GM23338 (cell line): ENCODE data around the gene GNPTG. TPM values are rescaled to one million over a fixed set of nuclear protein-coding genes. Genes with fewer than 3 reads are reported as not detected.

Experiments
- ATAC-seq: fragments of 200-7000 bp; cut with Tn5 transposase; 3 replicates; pipeline ENCODE4 v1.9.1; 2020
- DNase-seq: peaks from one replicate; pipeline ENCODE4 v3.0.0-alpha.2; 2015; ENCODE audit warnings: low spot score
- H2AFZ ChIP-seq: fragments of 200-600 bp; sonication (generic); 2 replicates; pipeline ENCODE4 v1.8.0; 2016; ENCODE audit warnings: antibody characterized with exemption, mild to moderate bottlenecking, moderate library complexity
- H3F3A ChIP-seq: fragments of 200-600 bp; sonication (generic); replicated peaks from 2 replicates; pipeline ENCODE4 v1.8.0; 2017; ENCODE audit warnings: antibody characterized with exemption, mixed run types, low read depth
- H3K27ac ChIP-seq: fragments of 200-600 bp; sonication (generic); 2 replicates; pipeline ENCODE4 v1.6.1; 2016; ENCODE audit warnings: low read depth
- H3K27me3 ChIP-seq: fragments of 200-600 bp; sonication (generic); 2 replicates; pipeline ENCODE4 v1.8.0; 2016; ENCODE audit warnings: mild to moderate bottlenecking, mixed run types, moderate library complexity; ENCODE audit not compliant: insufficient read depth
- H3K36me3 ChIP-seq: fragments of 200-600 bp; sonication (generic); 2 replicates; pipeline ENCODE4 v1.8.0; 2016; ENCODE audit warnings: mild to moderate bottlenecking; ENCODE audit not compliant: insufficient read depth
- H3K4me1 ChIP-seq: fragments of 200-600 bp; sonication (generic); 2 replicates; pipeline ENCODE4 v1.8.0; 2016; ENCODE audit warnings: mild to moderate bottlenecking, moderate library complexity; ENCODE audit not compliant: insufficient read depth
- H3K4me2 ChIP-seq: fragments of 200-600 bp; sonication (generic); 2 replicates; pipeline ENCODE4 v1.7.1; 2017; ENCODE audit warnings: mixed run types
- H3K4me3 ChIP-seq: fragments of 200-600 bp; sonication (generic); 2 replicates; pipeline ENCODE4 v1.6.1; 2016; ENCODE audit warnings: mixed run types
- H3K79me2 ChIP-seq: fragments of 200-600 bp; sonication (generic); replicated peaks from 2 replicates; pipeline ENCODE4 v1.8.0; 2017; ENCODE audit warnings: mild to moderate bottlenecking; ENCODE audit not compliant: insufficient read depth
- H3K9me2 ChIP-seq: fragments of 200-600 bp; sonication (generic); 2 replicates; pipeline ENCODE4 v1.8.0; 2017; ENCODE audit not compliant: insufficient read depth
- H4K20me1 ChIP-seq: fragments of 200-600 bp; sonication (generic); replicated peaks from 2 replicates; pipeline ENCODE4 v1.8.0; 2017; ENCODE audit warnings: mild to moderate bottlenecking; ENCODE audit not compliant: insufficient read depth
- H3K27ac Mint-ChIP-seq: 2 replicates; pipeline ENCODE4 v1.8.0; 2020; ENCODE audit warnings: inconsistent platforms, mild to moderate bottlenecking, moderate library complexity, mixed read lengths
- H3K27me3 Mint-ChIP-seq: 3 replicates; pipeline ENCODE4 v1.8.0; 2022; ENCODE audit warnings: low read depth, mild to moderate bottlenecking, moderate library complexity, mixed read lengths, inconsistent platforms; ENCODE audit not compliant: insufficient read depth, poor library complexity
- H3K36me3 Mint-ChIP-seq: 3 replicates; pipeline ENCODE4 v1.8.0; 2021; ENCODE audit warnings: low read depth, mild to moderate bottlenecking, inconsistent platforms, moderate library complexity, mixed read lengths
- H3K4me1 Mint-ChIP-seq: 3 replicates; pipeline ENCODE4 v1.8.0; 2020; ENCODE audit warnings: mild to moderate bottlenecking, inconsistent platforms, mixed read lengths
- H3K4me3 Mint-ChIP-seq: 3 replicates; pipeline ENCODE4 v1.8.0; 2021; ENCODE audit warnings: moderate library complexity, mild to moderate bottlenecking, inconsistent platforms, mixed read lengths
- H3K9me3 Mint-ChIP-seq: 3 replicates; pipeline ENCODE4 v1.8.0; 2020; ENCODE audit warnings: moderate library complexity, mild to moderate bottlenecking, inconsistent platforms, mixed read lengths
- CTCF ChIP-seq, 2 experiments: fragments of 200-600 bp in 1 of 2; sonication (generic) in 1 of 2; conservative IDR thresholded peaks; 2 replicates each; pipeline versions ENCODE4 v1.5.1 to v1.6.1; 2016 to 2017; ENCODE audit warnings: antibody characterized with exemption in 2 of 2, low read depth in 2 of 2, mild to moderate bottlenecking in 2 of 2, moderate library complexity in 1 of 2
- ETS1 ChIP-seq: IDR thresholded peaks from 2 replicates; pipeline ENCODE4 v1.6.1; 2016; ENCODE audit warnings: antibody characterized with exemption
- EZH2 ChIP-seq: fragments of 200-600 bp; sonication (generic); IDR thresholded peaks from one replicate; pipeline ENCODE4 v1.8.0; 2017; ENCODE audit warnings: antibody characterized with exemption, mild to moderate bottlenecking, low read depth; ENCODE audit not compliant: unreplicated experiment
- EZH2phosphoT487 ChIP-seq: fragments of 200-600 bp; sonication (generic); IDR thresholded peaks from one replicate; pipeline ENCODE4 v1.8.1; 2018; ENCODE audit warnings: antibody characterized with exemption; ENCODE audit not compliant: unreplicated experiment
- JUNB ChIP-seq: IDR thresholded peaks from one replicate; pipeline ENCODE4 v1.6.1; 2016; ENCODE audit warnings: antibody characterized with exemption; ENCODE audit not compliant: unreplicated experiment
- NANOG ChIP-seq: IDR thresholded peaks from 2 replicates; pipeline ENCODE4 v1.6.1; 2016; ENCODE audit warnings: antibody characterized with exemption, borderline replicate concordance
- REST ChIP-seq: IDR thresholded peaks from one replicate; pipeline ENCODE4 v1.6.1; 2018; ENCODE audit warnings: antibody characterized with exemption; ENCODE audit not compliant: unreplicated experiment
- STAT1 ChIP-seq: IDR thresholded peaks from one replicate; pipeline ENCODE4 v1.6.1; 2016; ENCODE audit warnings: antibody characterized with exemption; ENCODE audit not compliant: unreplicated experiment
- ZNF114 ChIP-seq: fragments of 250-450 bp; sonication (Bioruptor Pico); IDR thresholded peaks from 2 replicates; pipeline ENCODE4 v1.5.0; 2020; ENCODE audit warnings: mild to moderate bottlenecking, moderate library complexity
- ZNF331 ChIP-seq: fragments of 250-450 bp; sonication (Bioruptor Pico); IDR thresholded peaks from 2 replicates; pipeline ENCODE4 v1.5.0; 2020; ENCODE audit warnings: low read depth, mild to moderate bottlenecking, moderate library complexity
- ZNF462 ChIP-seq: fragments of 250-450 bp; sonication (Bioruptor Pico); IDR thresholded peaks from 2 replicates; pipeline ENCODE4 v1.5.0; 2020; ENCODE audit warnings: mild to moderate bottlenecking, moderate library complexity
- polyA plus RNA-seq: library from polyadenylated mRNA; unstranded; fragments of >200 nt; fragmentation: Nextera tagmentation; extraction: Ambion mirVana; gene quantifications from 2 replicates; pipeline ENCODE4 v1.2.1, GENCODE V29; 2016
- total RNA-seq: library from RNA; depleted of rRNA; stranded (reverse); fragments of >200 nt; shearing (Covaris generic); gene quantifications from 2 replicates; pipeline ENCODE4 v1.2.3, GENCODE V29; 2014

Gene GNPTG
- total and polyA plus RNA-seq, 2 experiments from 2014 or later, result 23.3 to 41.0 TPM

- TF ChIP-seq EZH2phosphoT487 (no peak), STAT1 (no peak), ZNF331 (no peak), NANOG (no peak)
Measured at GRCh38 chr16:1345087-1345486, 6.6 kb upstream of the GNPTG start (continued).

GRCh38 chr16:1345651-1346421 is 5.9 kb upstream of the GNPTG start:
- no peak overlapping the region for H3K4me3 Mint-ChIP-seq
- no peak overlapping the region for H2AFZ ChIP-seq
- no peak for DNase-seq
- H3K27me3 Mint-ChIP-seq, result peaks cover 24% of the 10 kb centered on the region
- no peaks in the 10 kb centered on the region; the same call in 1 of the 2 replicates for H3K4me1 ChIP-seq
- H3F3A ChIP-seq, result no peaks in the 10 kb centered on the region
- peaks cover 4% of the 10 kb centered on the region; the same call in 1 of the 3 replicates for H3K36me3 Mint-ChIP-seq
- no peak for ATAC-seq
- no peak overlapping the region for H3K27ac Mint-ChIP-seq
- H3K27me3 ChIP-seq, result no peaks in the 10 kb centered on the region
- peaks cover 9% of the 10 kb centered on the region; the same call in 2 of the 3 replicates for H3K4me1 Mint-ChIP-seq
- peaks cover 4% of the 10 kb centered on the region; the same call in 1 of the 2 replicates for H4K20me1 ChIP-seq
- no peaks in the 10 kb centered on the region for H3K79me2 ChIP-seq
- H3K27ac ChIP-seq, result no peak overlapping the region
- no peaks in the 10 kb centered on the region; the same call in 1 of the 2 replicates for H3K36me3 ChIP-seq
- H3K4me3 ChIP-seq, result no peak overlapping the region
- no peak for TF ChIP-seq ZNF462 (CRISPR knock-in tag)
- TF ChIP-seq NANOG, result no peak
- no peak for TF ChIP-seq CTCF (conservative IDR thresholded peaks at IDR 0.05; ENCODE audit: low read depth in 2 of 2)
- TF ChIP-seq ETS1, result no peak
- TF ChIP-seq JUNB, result no peak
- TF ChIP-seq ZNF114, result no peak
- no peak for TF ChIP-seq REST
- no peak for TF ChIP-seq EZH2
- no peak overlapping the region for H3K4me2 ChIP-seq
- no peaks in the 10 kb centered on the region for H3K9me2 ChIP-seq
- H3K9me3 Mint-ChIP-seq, result no peaks in the 10 kb centered on the region; the same call in 2 of the 3 replicates
